NCI-H69 (cell line): ENCODE data around the gene ACTR3C.
"Not testable (repeated sequence)": the region's sequence is repeated elsewhere in the genome, so short reads cannot be mapped to it uniquely, and the experiment has no call there.

Source experiments
- DNase-seq: peaks from one replicate; lab custom pipeline; 2025; lab: John Stamatoyannopoulos, UW

Gene ACTR3C

GRCh38 chr7:150335108-150335773 lies 11.9 kb upstream of the ACTR3C start:
- DNase-seq, result no peak

DNA sequence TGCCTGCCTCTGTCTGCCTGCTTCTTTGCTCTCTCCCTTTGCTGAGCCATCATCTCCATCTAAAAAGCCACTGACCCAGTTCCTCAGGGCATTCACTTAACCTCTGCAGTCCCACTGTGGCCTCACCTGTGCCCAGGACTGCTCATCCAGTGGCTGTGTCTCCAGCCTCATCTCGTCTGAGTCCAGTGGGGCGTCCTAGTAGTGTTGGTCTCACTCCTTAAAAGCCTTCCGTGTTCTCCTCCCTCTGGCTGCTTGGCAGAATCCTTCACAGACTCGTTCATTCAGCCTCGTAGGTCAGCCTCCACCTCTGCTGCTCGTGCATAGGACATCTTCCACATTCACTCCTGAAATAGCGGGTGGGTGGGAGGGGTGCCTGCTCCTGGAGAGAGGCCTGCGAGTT lies 10.8 kb upstream of the ACTR3C start:
- no peak for DNase-seq

DNA sequence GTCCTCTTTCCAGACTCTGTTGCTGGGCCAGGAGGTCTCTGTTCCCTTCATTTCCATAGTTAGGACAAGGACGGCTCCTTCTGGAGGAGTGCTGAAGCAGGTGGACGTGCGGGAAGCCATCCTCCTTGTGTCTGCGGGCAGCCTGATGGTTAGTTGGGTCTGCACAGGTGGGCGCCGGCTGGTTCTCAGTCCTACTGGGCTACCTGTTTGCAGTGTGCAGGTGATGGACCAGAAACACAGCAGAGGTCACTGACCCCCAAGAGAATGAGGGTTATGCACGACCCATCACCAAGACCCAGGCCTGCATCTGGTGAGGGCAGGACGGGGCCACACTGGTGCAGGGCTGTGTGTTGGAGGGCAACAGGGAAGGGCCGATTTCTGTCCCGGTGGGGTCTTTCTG lies 10.3 kb upstream of the ACTR3C start:
- no peak for DNase-seq

GRCh38 chr7:150332852-150333635 lies 9.7 kb upstream of the ACTR3C start:
- no peak for DNase-seq

DNA sequence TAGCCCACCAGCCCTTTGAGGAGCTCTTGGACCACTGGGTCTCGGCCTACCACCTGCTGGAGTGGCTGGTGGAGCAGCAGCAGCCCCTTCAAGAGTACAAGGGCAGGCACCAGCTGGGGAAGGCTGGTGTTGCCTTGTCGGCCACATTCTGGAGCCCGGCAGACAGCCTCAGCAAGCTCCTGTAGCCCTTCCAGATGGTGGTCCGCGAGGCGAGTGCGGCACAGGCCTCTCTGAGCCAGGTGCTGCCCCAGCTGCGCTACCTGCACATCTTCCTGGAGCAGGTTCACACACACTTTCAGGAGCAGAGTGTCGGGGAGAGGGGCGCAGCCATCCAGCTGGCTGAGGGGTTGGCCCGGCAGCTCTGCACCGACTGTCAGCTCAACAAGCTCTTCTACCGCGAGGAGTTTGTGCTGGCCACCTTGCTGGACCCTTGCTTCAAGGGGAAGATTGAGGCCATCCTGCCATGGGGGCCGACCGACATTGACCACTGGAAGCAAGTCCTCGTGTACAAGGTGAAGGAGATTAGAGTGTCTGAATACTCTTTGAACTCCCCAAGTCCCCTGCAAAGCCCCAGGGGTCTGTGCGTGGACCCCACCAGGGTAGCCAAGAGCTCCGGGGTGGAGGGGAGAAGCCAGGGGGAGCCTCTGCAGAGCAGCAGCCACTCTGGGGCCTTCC lies 7.0 kb upstream of the ACTR3C start:
- no peak for DNase-seq

DNA sequence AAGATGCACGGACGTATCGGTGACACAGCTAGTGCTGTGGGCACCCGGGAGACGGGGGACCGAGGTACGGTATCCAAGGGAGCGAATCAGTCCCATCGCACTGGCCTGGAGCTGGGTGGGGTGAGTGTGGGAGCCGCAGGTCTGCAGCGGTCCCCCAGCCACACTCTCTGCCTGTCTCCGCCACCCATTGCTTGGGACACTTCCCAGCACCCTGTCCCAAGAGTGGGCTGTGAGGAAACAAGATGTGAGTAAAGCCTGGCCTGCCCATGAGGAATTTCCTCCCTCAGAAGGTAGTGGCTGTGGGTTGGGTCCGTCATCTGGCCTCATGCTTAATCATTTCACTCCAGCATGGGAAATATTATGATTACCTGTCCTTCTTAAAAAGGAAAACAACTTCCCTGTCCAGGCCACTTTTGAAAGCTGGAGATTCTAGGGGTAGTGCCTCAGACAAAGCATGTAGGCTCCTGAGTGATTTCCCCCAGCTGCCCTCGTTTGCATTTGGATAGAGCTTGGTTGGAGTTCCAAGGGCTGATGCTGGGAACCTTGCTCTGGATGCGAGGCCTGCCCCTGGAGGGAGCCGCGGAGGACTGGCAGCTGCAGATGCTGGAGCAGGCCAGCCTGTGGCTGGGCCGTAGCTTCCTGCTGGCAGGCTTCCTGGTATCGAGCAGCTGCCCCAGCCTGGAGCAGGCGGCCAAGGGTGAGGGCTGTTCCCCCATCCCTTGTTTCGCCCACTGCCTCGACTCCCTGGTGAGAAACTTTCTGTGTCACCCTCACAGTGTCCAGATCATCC lies 6.2 kb upstream of the ACTR3C start:
- DNase-seq, result no peak

GRCh38 chr7:150327308-150327707 lies 4.0 kb upstream of the ACTR3C start:
- DNase-seq, result no peak

DNA sequence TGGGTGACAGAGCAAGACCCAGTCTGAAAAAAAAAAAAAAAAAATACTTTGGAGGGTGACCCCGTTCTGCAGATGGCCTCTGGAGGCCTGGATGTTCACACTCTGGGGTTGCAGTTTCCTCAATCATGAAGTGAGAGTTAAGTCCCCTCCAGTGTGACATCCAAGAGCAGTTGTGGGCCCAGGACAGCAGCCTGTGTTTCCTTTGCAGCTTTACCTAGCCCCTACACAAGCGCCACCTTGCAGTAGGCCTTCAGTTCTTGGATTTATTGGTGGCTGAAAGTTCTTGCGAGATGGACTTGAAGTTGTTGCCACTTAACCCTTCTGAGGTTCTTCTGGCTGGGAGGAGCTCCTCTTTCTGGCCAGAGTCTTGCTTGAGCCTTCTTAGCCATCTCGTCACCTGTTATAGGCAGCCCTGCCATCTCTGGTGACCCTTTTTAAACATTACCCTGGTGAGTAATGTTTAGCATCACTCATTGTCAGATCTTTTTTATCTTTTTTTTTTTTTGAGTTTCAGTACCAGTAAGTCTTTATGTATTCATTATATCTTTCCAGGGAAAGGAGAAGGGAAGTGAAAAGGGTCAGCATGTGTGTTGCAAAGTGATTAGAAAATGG lies 3.4 kb upstream of the ACTR3C start:
- no peak for DNase-seq

- no peak for DNase-seq
Observed at GRCh38 chr7:150325901-150326300, 2.6 kb upstream of the ACTR3C start.

GRCh38 chr7:150325110-150325611 lies 1.8 kb upstream of the ACTR3C start:
- no peak for DNase-seq

GRCh38 chr7:150324373-150324961 lies 1.1 kb upstream of the ACTR3C start:
- peak; percentile 63 for DNase-seq

GRCh38 chr7:150323682-150324372 lies 482 bp upstream of the ACTR3C start:
- peak; percentile 79 for DNase-seq

- DNase-seq, result peak; percentile 56
Observed at GRCh38 chr7:150322114-150322832, 1.1 kb downstream of the ACTR3C start.

- no peak for DNase-seq
Observed at GRCh38 chr7:150321788-150322113, 1.6 kb downstream of the ACTR3C start.

GRCh38 chr7:150317748-150318444 lies 5.4 kb downstream of the ACTR3C start:
- peak; percentile 51 for DNase-seq

GRCh38 chr7:150316987-150317386 lies 6.4 kb downstream of the ACTR3C start:
- not testable (repeated sequence) for DNase-seq

- no peak for DNase-seq
Observed at GRCh38 chr7:150314639-150315239, 8.6 kb downstream of the ACTR3C start.

- DNase-seq, result no peak
Observed at GRCh38 chr7:150313870-150314269, 9.5 kb downstream of the ACTR3C start.

DNA sequence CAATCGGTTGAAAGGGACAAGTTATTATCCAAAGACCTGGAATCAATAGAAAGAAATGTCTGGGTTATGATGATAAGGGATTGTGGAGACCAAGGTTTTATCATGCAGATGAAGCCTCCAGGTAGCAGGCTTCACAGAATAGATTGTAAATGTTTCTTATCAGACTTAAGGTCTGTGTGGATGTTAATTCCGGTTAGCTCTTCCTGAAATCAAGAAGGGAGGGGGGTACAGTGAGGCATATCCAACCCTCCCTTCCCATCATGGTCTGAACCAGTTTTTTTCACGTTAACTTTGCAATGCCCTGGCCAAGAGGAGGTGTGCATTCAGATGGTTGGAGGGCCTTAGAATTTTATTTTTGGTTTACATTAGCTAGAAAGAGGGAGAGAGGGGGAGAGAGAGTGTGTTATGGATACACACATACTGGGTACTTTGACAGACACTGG lies 10.0 kb downstream of the ACTR3C start:
- no peak for DNase-seq
